ENCODE results near the gene ERH.

The ERH gene

DNA sequence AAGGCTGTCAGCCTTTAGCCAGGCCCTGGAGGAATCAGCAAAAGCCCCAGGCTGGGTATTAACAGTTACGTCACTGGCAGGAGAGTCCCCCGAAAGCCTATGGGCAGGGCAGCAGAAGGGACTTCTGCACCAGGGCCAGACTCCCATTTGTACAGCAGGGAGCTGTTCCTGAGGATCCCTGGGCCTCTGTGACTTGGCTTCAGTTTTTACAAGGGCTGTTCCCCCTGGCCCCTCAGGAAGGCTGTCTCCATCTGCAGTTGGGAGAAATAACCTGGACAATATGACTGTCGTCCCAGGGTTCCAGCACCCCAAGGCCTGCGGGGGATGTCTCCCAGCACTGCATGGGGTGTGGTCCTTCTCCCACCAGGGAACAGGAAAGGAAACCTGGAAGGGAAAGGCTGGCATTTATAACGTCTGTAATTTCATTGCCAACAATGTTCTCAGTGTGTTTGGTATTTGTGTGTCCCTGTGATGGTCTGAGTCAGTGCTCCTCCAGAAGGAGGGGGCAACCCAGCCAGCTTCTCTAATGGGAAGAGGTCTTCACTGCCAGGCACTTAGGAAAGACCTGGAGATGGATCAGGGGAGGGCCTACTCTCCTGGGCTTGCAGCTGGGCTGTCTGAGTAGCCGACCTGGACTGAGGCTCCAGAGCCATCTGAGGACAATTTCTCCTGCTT is 42.4 kb downstream of the ERH start:
- DNase-seq (ENCODE audit: low spot score), result no peak

DNA sequence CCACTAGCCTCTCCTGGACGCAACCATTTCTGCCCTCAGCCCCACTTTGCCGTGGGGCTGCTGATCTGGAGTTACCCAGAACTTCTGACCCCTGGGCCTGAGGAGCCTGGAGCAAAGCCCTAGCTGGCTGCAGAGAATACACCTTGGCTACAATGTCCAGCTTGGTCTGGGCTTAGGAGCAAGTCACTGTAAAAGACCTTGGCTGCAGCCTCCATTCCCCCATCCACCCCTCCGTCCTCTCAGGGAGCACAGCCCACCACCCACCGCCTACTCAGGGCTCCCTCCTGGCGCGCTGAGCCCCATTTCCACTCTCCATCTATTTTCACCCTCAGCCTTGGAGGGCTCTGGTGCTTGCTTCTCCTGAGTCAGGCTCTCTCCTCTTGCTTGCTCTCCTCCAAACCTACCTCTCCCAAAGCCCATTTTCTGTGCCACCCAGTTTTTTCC is 42.9 kb downstream of the ERH start:
- DNase-seq (ENCODE audit: low spot score), result no peak

DNA sequence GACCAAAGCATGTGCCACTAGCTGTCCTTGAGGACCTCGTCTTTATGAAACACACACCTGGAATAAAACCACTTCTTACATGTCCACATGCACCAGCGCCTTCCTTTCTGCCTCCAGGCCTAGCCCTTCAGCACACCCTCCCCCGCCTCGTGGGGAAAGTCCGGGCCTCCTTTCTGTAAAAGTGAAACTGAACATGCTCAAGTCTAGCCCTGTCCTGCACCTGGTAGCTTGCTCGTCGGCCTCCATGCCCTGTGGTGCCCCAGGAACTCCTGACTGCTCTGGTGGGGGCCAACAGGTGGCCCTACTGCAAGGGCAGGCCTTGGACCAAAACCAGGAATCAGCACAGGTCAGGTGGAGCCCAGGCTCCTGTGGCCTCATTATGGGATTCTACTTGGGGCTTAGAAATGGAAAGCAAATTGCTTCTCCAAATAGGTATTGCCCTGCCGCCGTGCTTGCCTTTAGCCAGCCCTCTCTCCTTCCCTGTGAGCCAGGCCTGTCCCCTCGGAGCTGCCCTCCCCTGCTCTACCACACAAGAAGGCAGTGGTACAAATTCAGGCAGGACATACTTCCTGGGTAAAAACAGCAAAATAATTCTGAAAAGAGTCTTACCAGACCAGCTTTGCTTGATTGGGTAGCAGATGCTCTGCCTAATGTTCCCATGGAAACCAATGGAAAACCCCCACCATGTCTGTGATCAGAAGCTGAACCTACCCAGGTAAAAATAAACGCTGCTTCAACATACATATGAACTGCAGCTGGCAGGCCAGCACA is 43.5 kb downstream of the ERH start:
- DNase-seq (ENCODE audit: low spot score), result no peak

DNA sequence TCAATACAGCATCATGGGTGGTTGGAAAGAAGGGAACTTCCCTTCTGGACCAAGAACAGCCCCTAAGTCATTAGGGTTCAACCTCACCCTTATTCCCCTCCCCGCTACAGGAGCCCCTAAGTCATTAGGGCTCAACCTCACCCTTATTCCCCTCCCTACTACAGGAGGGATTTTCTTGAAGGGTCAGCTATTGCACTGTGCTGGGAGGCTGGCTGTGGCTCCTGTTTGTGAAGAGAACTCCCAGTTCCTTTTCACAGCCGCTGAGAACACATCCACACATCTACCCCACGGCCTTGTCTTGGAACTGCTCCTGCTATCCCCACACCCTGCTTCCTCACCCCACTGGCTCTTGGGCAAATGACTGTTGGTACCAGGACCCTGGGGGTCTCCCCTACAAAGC is 44.9 kb downstream of the ERH start:
- no peak for DNase-seq (ENCODE audit: low spot score)

DNA sequence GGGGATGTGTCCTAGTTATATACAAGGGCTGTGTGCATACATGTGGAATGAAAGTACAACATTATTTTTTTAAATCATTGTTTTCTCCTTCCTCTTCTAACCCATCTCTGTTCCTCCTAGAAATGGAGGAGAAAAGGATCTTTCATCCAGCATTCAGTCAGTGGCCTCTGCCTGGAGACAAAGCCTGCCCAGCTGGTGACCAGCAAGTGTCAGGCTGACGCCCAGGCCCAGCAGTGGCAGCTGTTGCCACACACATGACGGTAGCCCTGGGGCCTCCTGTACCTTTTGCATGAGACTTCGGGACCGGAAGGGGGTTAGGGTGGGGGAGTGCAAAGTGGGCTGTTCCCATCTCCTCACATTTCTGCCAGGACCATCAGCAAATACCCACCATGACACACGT is 46.2 kb downstream of the ERH start:
- DNase-seq (ENCODE audit: low spot score), result no peak

DNA sequence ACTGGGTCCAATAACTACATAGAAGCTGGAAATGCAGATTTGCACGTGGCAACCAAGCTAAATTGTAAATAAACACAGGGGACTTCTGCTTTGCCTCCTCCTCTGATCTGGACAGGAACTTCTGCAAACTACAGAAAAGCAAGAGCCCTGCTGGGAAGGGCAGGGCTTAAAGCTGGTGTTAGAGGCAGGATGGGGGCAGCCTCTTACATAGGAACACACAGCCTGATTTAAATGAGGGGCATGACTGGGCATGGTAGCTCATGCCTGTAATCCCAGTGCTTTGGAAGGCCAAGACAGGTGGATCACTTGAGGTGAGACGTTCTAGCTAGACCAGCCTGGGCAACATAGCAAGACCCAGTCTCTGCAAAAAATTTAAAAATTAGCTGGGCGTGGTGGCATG is 46.7 kb downstream of the ERH start:
- no peak for DNase-seq (ENCODE audit: low spot score)

DNA sequence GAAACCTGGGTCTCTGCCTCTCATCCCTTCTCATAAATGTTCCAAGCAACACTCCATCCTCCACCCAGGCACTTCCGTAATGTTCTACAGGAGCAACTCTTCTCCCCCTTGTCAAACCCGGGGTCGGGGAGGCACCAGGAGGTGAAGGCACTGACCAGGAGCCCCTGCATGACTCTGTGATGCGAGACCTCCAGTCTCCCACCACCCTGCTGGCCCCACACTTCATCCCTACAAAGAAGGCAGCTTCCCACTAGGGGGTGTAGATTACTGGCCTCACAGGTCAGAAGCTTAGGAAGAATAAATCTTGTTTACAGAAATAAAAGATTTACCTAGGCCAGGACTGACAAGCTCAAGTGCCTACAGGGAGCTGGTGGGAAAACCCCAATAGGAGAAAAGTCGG is 47.2 kb downstream of the ERH start:
- no peak for DNase-seq (ENCODE audit: low spot score)

DNA sequence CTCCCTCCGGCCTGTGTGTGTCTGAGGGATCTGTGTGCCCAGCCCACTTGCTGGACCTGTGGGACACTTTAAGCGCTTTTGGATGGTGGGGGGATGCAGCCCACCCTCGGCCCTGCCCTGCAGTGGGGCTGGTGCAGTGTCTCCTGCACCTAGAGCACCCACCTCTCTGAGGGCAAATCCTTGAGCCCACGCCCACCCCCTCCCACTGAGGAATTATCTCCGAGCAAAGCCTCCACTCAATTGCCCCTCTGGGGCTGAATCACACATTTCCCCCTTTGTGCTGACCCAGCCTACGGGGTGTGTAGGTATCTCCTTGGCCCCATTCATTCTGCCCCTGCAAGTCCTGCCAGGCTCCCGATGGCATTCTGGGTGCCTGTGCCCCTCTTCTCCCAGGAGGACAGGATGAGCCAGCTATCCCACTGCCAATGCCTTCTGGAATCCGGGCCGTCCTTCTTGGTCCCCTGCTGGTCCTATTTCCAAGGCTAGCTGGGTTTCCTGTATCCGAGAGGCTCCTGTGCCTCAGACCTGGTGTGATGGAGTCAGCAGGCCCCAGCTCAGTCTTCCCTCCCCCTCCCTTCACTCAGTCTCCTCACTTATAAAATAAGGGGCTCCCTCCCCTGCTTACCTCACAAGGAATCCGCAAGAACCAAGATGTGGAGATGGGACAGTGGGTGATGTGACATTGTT is 48.9 kb downstream of the ERH start:
- no peak for DNase-seq (ENCODE audit: low spot score)

DNA sequence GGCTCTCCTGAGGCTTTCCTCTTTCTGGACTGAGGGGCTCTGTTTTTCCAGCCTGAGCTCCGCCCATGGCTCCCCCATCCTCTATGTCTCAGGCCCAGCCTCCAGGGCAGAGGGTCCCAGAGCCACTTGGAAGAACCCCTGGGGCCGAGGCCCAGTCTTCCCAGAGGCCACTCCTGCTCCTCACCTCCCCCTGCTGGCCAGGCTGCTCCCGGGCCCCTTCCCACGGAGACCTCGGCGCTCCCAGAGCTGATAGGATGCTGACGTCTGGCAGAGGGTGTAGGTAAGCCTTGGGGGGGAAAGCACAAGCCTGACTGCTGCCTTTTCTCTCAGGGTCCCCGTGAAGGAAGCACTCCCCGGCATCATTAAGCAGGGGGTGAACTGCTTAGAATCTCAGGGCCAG is 51.4 kb downstream of the ERH start:
- DNase-seq (ENCODE audit: low spot score), result no peak

DNA sequence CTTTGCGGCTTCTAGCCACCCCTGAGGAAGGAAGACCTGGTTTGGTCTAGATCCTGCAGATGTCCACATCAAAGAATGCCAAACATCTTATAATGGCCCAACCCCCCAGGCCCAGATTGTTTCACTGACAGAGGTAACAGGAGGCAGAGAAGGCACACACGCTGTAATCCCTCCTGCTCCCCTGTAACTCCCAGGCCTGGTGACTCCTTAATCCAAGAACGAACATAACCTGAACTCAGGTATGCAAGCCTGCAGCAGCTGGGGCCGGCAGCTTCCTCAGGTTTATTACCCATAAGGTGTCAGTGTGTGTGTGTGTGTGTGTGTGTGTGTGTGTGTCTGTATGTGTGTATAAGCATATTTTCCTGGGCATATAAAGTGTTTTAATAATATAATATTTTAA is 52.7 kb downstream of the ERH start:
- no peak for DNase-seq (ENCODE audit: low spot score)

DNA sequence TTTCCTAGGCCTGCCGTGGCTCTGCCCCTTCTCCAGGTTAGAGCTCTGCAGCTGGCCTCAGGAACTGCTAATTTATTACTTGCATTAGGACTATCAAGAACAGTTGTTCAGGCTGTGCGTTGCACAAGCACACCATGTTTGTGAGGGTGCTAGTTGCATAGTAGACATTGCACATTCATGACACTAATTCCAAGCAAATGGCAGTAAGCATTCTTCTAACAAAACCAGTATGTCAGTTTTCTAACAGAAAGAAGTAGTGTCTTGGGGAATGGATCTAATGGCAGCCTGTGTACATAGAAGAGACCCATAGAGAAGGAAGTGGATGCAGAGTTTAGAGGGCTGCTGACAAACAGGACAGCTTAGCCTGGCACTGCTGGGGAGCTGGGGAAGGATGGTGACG is 53.9 kb downstream of the ERH start:
- DNase-seq (ENCODE audit: low spot score), result no peak

DNA sequence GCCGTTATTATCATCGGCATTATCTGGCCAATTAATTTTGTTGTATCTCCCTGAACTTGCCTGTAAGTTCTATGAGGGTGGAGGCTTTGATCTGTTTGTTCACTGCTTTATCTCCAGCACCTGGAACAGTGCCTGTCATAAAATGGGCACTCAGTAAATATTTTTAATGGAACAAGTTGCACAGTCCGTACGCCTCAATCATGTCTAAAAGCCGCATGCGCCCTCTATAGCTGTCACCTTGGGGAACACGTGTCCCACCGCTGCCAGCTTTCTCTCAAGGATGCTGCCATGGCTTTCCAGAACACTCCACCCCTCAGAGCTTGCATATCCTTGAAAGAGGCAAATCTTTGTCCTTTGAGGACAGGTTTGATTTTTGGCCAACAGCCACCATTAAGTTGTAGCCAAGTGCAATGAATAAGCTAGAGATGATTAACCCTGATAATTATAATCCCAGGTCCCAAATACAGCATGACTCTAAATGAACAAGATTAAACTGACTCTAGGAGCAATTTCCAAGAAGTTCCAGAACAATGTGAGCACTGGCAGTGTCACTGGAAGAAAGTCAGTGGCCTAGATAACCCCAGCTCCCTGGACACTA is 55.1 kb downstream of the ERH start:
- no peak for DNase-seq (ENCODE audit: low spot score)

DNA sequence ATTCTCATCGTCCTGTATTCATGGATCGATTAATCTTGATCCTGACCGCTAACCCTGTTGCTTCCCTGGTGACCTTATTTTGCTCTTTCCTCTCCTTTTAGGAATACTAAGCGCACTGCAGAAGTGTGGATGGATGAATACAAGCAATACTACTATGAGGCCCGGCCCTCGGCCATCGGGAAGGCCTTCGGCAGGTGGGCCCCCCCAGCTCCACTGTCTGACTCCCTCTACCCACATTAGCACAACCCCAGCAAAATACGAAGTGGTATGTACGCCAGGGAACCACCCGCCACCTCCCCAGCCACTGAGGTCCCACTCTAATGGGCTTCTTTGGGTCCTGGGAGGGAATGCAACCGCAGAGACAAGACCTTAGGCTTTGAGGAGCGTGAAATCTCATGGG is 58.7 kb downstream of the ERH start:
- no peak for DNase-seq (ENCODE audit: low spot score)

DNA sequence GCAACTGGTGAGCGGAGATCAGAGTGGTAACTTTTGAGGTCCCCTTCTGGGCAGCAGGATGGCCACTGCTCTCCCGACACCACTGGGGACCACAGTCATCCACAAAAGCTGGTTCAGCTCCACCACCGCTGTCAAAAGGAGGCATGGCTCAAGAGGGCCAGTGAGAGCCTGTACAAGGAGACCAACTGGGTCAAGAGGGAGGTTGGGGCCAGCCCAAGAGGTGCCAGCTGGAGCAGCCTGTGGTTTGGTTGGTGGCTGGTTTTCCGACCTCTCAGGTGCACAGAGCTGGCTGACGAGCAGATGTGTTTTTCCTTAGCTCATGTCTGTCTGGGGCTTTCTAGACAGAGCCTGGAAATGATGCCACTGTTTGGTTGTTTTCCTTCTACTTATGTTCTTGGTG is 60.1 kb downstream of the ERH start:
- no peak for DNase-seq (ENCODE audit: low spot score)

DNA sequence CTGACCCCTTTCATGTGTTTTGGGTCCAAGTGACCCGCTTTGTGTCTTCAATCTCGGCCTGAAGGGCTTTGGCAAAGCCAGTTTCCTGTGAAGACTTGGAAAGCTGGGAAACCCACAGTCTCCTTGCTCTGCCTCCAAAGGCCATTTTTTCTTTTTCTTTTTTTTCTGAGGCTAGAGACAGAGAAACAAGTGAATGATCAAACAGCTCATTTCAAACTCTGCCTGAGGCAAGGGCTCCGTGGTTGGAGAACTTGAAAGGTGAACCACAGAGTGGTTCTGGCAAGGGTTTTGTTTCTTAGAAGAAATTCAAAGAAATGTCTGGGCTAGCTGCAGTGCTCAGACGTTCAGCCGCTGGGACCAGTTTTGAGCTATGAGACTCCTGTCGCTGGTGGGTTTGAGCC is 62.7 kb downstream of the ERH start:
- no peak for DNase-seq (ENCODE audit: low spot score)

DNA sequence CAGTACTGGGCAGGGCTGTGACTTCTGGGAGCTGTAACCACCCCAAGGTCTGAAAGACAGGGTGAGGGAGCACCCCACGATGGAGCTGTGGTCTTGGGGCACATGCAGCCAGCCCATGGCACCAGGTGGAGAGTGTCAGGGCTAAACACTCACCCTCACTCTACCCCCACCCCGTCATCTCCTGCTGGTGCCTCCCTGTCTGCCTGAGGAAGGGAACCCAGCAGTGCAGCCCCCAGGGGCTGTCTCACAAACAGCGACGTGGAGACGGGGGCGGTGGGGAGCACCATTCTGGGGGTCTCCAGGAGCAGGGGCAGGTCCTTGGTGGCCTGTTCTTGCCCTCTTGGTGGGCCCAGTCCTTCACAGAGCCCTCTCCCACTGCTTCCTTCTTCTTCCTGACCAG is 63.5 kb downstream of the ERH start:
- no peak for DNase-seq (ENCODE audit: low spot score)

DNA sequence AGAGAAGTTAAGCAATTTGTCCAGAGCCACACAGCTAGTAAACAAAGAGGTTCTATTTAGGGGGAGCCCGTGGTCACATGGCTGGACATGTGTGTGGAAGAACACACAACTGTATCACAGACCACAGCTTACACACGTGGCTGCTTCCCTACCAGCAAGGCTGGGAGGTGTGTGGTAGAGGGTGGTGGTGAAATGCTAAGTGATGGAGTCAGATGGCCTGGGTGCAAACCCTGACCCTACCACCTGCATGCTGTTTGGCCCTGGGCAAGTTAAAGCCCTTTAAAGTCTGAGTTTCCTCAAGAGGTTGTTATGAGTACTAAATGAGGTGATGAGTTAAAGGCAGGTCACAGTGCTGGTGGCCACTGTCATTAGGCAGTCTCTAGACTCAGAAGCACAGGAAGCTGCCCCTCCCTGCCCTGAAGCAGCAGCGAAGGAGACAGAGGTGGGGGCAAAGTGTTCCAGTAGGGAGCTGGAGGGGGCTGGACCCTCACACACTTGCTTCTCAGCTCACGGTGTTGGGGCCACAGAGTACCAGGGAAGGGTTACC is 64.2 kb downstream of the ERH start:
- no peak for DNase-seq (ENCODE audit: low spot score)

DNA sequence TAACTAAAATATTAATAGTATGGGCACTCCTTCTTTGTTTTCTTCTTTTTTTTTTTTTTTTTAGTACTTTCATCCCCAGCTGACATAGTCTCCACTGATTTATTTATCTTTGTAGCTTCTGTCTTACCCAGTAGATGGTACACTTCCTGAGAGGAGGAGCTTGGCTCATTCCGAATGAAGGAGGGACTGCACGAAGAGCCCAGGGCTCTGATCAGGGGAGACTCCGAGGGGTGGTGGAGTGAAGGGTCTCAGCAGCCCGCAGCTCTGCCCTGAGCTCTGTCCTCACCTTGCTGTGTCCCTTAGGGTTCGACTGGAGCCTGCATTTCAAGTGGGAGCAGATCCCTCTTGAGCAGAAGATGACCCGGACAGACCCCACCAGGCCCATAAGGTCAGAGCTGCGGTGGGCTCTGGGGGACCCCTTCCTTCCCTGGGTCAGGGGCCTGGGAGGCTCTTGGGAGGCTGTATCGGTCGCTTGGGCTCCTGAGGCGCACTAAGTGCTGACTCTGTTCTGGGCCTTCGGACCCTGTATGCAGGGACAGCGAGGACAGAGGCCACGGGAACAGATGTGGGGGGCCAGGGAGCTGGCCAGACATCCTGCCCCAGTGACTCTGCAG is 65.2 kb downstream of the ERH start:
- DNase-seq (ENCODE audit: low spot score), result no peak

DNA sequence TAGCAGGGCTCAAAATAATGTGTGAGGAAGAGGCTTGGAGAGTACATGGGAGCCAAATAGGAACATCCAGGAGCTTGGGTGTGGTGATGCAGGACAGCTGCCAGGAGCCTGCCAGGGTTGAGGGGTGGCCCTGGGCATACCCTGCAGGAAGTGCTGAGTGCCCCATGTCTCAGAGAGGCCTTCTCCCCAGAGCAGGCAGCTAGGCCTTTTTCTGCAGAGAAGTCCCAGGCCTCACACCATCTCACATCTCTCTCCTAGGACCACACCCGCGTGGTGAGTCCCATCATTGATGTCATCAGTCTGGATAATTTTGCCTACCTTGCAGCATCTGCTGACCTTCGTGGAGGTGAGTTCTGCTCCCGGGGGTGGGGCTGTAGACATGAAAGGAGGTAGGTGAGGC is 66.9 kb downstream of the ERH start:
- DNase-seq (ENCODE audit: low spot score), result no peak
